PC-3 (cell line): Measurements from ENCODE around the gene SLC5A10.
"Not testable (repeated sequence)": the region's sequence is repeated elsewhere in the genome, so short reads cannot be mapped to it uniquely, and the experiment has no call there.

Source experiments
- EZH2 ChIP-seq: fragments of 300-600 bp; sonication (generic); IDR thresholded peaks from one replicate; pipeline ENCODE4 v1.6.1; 2017; ENCODE audit warnings: antibody characterized with exemption, mild to moderate bottlenecking, low read length; ENCODE audit not compliant: unreplicated experiment
- TF ChIP-seq, protein P1 (sequence below): fragments of 300-600 bp; sonication (generic); conservative IDR thresholded peaks from 2 replicates; pipeline ENCODE4 v1.5.1; 2017; ENCODE audit warnings: antibody characterized with exemption, low read depth, mild to moderate bottlenecking, low read length

GRCh38 chr17:19048826-19049225 is 96.9 kb downstream of the SLC5A10 start:
- TF ChIP-seq, protein P1, sequence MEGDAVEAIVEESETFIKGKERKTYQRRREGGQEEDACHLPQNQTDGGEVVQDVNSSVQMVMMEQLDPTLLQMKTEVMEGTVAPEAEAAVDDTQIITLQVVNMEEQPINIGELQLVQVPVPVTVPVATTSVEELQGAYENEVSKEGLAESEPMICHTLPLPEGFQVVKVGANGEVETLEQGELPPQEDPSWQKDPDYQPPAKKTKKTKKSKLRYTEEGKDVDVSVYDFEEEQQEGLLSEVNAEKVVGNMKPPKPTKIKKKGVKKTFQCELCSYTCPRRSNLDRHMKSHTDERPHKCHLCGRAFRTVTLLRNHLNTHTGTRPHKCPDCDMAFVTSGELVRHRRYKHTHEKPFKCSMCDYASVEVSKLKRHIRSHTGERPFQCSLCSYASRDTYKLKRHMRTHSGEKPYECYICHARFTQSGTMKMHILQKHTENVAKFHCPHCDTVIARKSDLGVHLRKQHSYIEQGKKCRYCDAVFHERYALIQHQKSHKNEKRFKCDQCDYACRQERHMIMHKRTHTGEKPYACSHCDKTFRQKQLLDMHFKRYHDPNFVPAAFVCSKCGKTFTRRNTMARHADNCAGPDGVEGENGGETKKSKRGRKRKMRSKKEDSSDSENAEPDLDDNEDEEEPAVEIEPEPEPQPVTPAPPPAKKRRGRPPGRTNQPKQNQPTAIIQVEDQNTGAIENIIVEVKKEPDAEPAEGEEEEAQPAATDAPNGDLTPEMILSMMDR = not testable (repeated sequence)
- TF ChIP-seq EZH2 = not testable (repeated sequence)
